Skeletal muscle satellite cell (primary cell): ENCODE results near the gene DGUOK.

Source experiments
- H3K27me3 ChIP-seq: 2 replicates; pipeline ENCODE4 v1.7.0; 2013; ENCODE audit warnings: low read length; ENCODE audit not compliant: control insufficient read depth, insufficient read depth
- H3K36me3 ChIP-seq: 2 replicates; pipeline ENCODE4 v1.7.0; 2013; ENCODE audit warnings: mild to moderate bottlenecking, control low read depth, low read length; ENCODE audit not compliant: insufficient read depth
- H3K4me1 ChIP-seq: 2 replicates; pipeline ENCODE4 v1.7.0; 2013; ENCODE audit warnings: low read length; ENCODE audit not compliant: control insufficient read depth, insufficient read depth
- H3K4me2 ChIP-seq: 2 replicates; pipeline ENCODE4 v1.7.0; 2013; ENCODE audit warnings: mild to moderate bottlenecking, low read length
- H3K4me3 ChIP-seq: 2 replicates; pipeline ENCODE4 v1.7.0; 2013; ENCODE audit warnings: low read length
- H3K9ac ChIP-seq: 2 replicates; pipeline ENCODE4 v1.7.0; 2013; ENCODE audit warnings: mild to moderate bottlenecking, low read depth, low read length, moderate library complexity
- H3K9me3 ChIP-seq: replicated peaks from 2 replicates; pipeline ENCODE4 v1.7.0; 2013; ENCODE audit warnings: mild to moderate bottlenecking, control low read depth, low read length

The DGUOK gene

GRCh38 chr2:73986085-73986681 lies 59.5 kb downstream of the DGUOK start:
- Histone ChIP-seq H3K27me3 (no peaks in the 10 kb centered on the region), H3K4me1 (peaks cover 48% of the 10 kb centered on the region), H3K36me3 (peaks cover 12% of the 10 kb centered on the region), H3K9me3 (no peaks in the 10 kb centered on the region), H3K4me2 (peak overlapping the region; percentile 87), H3K4me3 (peak overlapping the region; percentile 71), H3K9ac (peak overlapping the region; percentile 70)

- Histone ChIP-seq H3K4me1 (peaks cover 36% of the 10 kb centered on the region), H3K9me3 (no peaks in the 10 kb centered on the region), H3K27me3 (no peaks in the 10 kb centered on the region), H3K9ac (no peak overlapping the region), H3K4me2 (peak overlapping the region; percentile 87), H3K36me3 (peaks cover 12% of the 10 kb centered on the region), H3K4me3 (peak overlapping the region; percentile 58)
Observed at GRCh38 chr2:73987109-73987947, 60.6 kb downstream of the DGUOK start.

- H3K9ac ChIP-seq, result no peak overlapping the region
- H3K9me3 ChIP-seq, result no peaks in the 10 kb centered on the region
- H3K36me3 ChIP-seq, result peaks cover 12% of the 10 kb centered on the region
- H3K27me3 ChIP-seq, result no peaks in the 10 kb centered on the region
- H3K4me3 ChIP-seq, result peak overlapping the region; percentile 58
- peak overlapping the region; percentile 87 for H3K4me2 ChIP-seq
- peaks cover 39% of the 10 kb centered on the region for H3K4me1 ChIP-seq
Observed at GRCh38 chr2:73987948-73988700, 61.4 kb downstream of the DGUOK start.

- peaks cover 12% of the 10 kb centered on the region for H3K36me3 ChIP-seq
Observed at GRCh38 chr2:73989972-73990371, 63.3 kb downstream of the DGUOK start.

GRCh38 chr2:73990531-73990930 lies 63.9 kb downstream of the DGUOK start:
- H3K4me1 ChIP-seq, result peaks cover 41% of the 10 kb centered on the region
- H3K36me3 ChIP-seq, result peaks cover 12% of the 10 kb centered on the region
- no peak overlapping the region for H3K4me2 ChIP-seq
- H3K9me3 ChIP-seq, result no peaks in the 10 kb centered on the region
- H3K9ac ChIP-seq, result no peak overlapping the region
- H3K27me3 ChIP-seq, result no peaks in the 10 kb centered on the region
- no peak overlapping the region for H3K4me3 ChIP-seq

More at GRCh38 chr2:73989972-73990371, 63.3 kb downstream of the DGUOK start:
- Histone ChIP-seq H3K9ac (no peak overlapping the region), H3K4me3 (no peak overlapping the region), H3K4me2 (no peak overlapping the region), H3K9me3 (no peaks in the 10 kb centered on the region), H3K27me3 (no peaks in the 10 kb centered on the region), H3K4me1 (peaks cover 42% of the 10 kb centered on the region)

GRCh38 chr2:73992036-73992435 lies 65.4 kb downstream of the DGUOK start:
- Histone ChIP-seq H3K9ac (no peak overlapping the region), H3K27me3 (no peaks in the 10 kb centered on the region), H3K36me3 (peaks cover 6% of the 10 kb centered on the region), H3K4me2 (no peak overlapping the region), H3K9me3 (no peaks in the 10 kb centered on the region), H3K4me1 (peaks cover 30% of the 10 kb centered on the region), H3K4me3 (no peak overlapping the region)

- Histone ChIP-seq H3K36me3 (peaks cover 1% of the 10 kb centered on the region), H3K4me3 (no peak overlapping the region), H3K4me2 (peak overlapping the region; percentile 14), H3K27me3 (no peaks in the 10 kb centered on the region), H3K9ac (no peak overlapping the region), H3K9me3 (no peaks in the 10 kb centered on the region), H3K4me1 (peaks cover 17% of the 10 kb centered on the region)
Observed at GRCh38 chr2:73993376-73993775, 66.7 kb downstream of the DGUOK start.

GRCh38 chr2:73993778-73994177 lies 67.1 kb downstream of the DGUOK start:
- peak overlapping the region; percentile 14 for H3K4me2 ChIP-seq
- no peaks in the 10 kb centered on the region for H3K27me3 ChIP-seq
- H3K36me3 ChIP-seq, result no peaks in the 10 kb centered on the region
- H3K4me3 ChIP-seq, result no peak overlapping the region
- no peak overlapping the region for H3K9ac ChIP-seq
- H3K9me3 ChIP-seq, result no peaks in the 10 kb centered on the region
- peaks cover 16% of the 10 kb centered on the region for H3K4me1 ChIP-seq

- Histone ChIP-seq H3K9me3 (no peaks in the 10 kb centered on the region), H3K4me2 (no peak overlapping the region), H3K9ac (no peak overlapping the region), H3K4me3 (no peak overlapping the region), H3K36me3 (no peaks in the 10 kb centered on the region), H3K4me1 (peaks cover 16% of the 10 kb centered on the region), H3K27me3 (no peaks in the 10 kb centered on the region)
Observed at GRCh38 chr2:73994178-73994831, 67.6 kb downstream of the DGUOK start.

GRCh38 chr2:73995810-73996209 lies 69.1 kb downstream of the DGUOK start:
- Histone ChIP-seq H3K27me3 (no peaks in the 10 kb centered on the region), H3K4me3 (no peak overlapping the region), H3K4me2 (no peak overlapping the region), H3K9ac (no peak overlapping the region), H3K36me3 (no peaks in the 10 kb centered on the region), H3K4me1 (peaks cover 26% of the 10 kb centered on the region), H3K9me3 (no peaks in the 10 kb centered on the region)

GRCh38 chr2:73997813-73998212 lies 71.1 kb downstream of the DGUOK start:
- no peak overlapping the region for H3K9ac ChIP-seq
- H3K27me3 ChIP-seq, result no peaks in the 10 kb centered on the region
- no peaks in the 10 kb centered on the region for H3K9me3 ChIP-seq
- H3K4me3 ChIP-seq, result no peak overlapping the region
- H3K36me3 ChIP-seq, result no peaks in the 10 kb centered on the region
- peaks cover 37% of the 10 kb centered on the region for H3K4me1 ChIP-seq
- H3K4me2 ChIP-seq, result no peak overlapping the region
